Fibroblast of lung (primary cell): ENCODE results near the gene RABGAP1L. TPM values are rescaled to one million over a fixed set of nuclear protein-coding genes. Genes with fewer than 3 reads are reported as not detected.

Experiments
- DNase-seq, 2 donors: peaks; one replicate each; pipeline versions ENCODE4 v3.0.0 to v3.0.0-alpha.2; 2010; ENCODE audit warnings: low read depth in 2 of 2
- H2AFZ ChIP-seq: 2 replicates; pipeline ENCODE4 v1.5.1; 2012; ENCODE audit warnings: low read length, control low read depth, inconsistent platforms
- H3K27ac ChIP-seq: 2 replicates; pipeline ENCODE4 v1.5.1; 2011; ENCODE audit warnings: low read length, control low read depth; ENCODE audit not compliant: insufficient read depth
- H3K27me3 ChIP-seq: 2 replicates; pipeline ENCODE4 v1.5.1; 2011; ENCODE audit warnings: mild to moderate bottlenecking, low read length; ENCODE audit not compliant: control insufficient read depth, insufficient read depth
- H3K36me3 ChIP-seq: 2 replicates; pipeline ENCODE4 v1.5.1; 2011; ENCODE audit warnings: low read length; ENCODE audit not compliant: control insufficient read depth, insufficient read depth
- H3K4me1 ChIP-seq: 2 replicates; pipeline ENCODE4 v1.5.1; 2011; ENCODE audit warnings: low read length; ENCODE audit not compliant: control insufficient read depth, insufficient read depth; ENCODE audit errors: extremely low read depth
- H3K4me2 ChIP-seq: 2 replicates; pipeline ENCODE4 v1.5.1; 2011; ENCODE audit warnings: low read length, control low read depth; ENCODE audit not compliant: insufficient read depth; ENCODE audit errors: extremely low read depth
- H3K4me3 ChIP-seq, 4 experiments: fragments of 200-600 bp in 1 of 4; sonication (generic) in 1 of 4; replicated peaks in 1 of 4; 2 replicates each; pipeline ENCODE4 v1.5.1; 2011 to 2016; ENCODE audit warnings: low read length in 4 of 4, low read depth in 3 of 4, mild to moderate bottlenecking in 3 of 4, control low read depth in 2 of 4, inconsistent platforms in 1 of 4, mixed read lengths in 1 of 4; ENCODE audit not compliant: insufficient read depth in 1 of 4; ENCODE audit errors: control extremely low read depth in 1 of 4
- H3K79me2 ChIP-seq: 2 replicates; pipeline ENCODE4 v1.5.1; 2012; ENCODE audit warnings: mild to moderate bottlenecking, low read length, inconsistent platforms; ENCODE audit not compliant: control insufficient read depth, insufficient read depth
- H3K9ac ChIP-seq: 2 replicates; pipeline ENCODE4 v1.5.1; 2011; ENCODE audit warnings: mild to moderate bottlenecking, low read length, control low read depth; ENCODE audit not compliant: insufficient read depth
- H3K9me3 ChIP-seq: 2 replicates; pipeline ENCODE4 v1.5.1; 2012; ENCODE audit warnings: low read depth, low read length; ENCODE audit not compliant: control insufficient read depth, insufficient read depth
- H4K20me1 ChIP-seq: 2 replicates; pipeline ENCODE4 v1.5.1; 2011; ENCODE audit warnings: low read length; ENCODE audit not compliant: control insufficient read depth, insufficient read depth; ENCODE audit errors: extremely low read depth
- EZH2 ChIP-seq: IDR thresholded peaks from 2 replicates; pipeline ENCODE4 v1.5.1; 2012; ENCODE audit warnings: low read length, control low read depth, mild to moderate bottlenecking; ENCODE audit errors: missing control alignments
- polyA plus RNA-seq, 2 donors: library from polyadenylated mRNA; depleted of rRNA in 1 of 2; stranded (reverse) in 1 of 2; unstranded in 1 of 2; fragments of >200 nt; gene quantifications; 2 replicates each; pipeline ENCODE4 v1.2.1, GENCODE V29; 2011 to 2012; ENCODE audit warnings: missing spikeins in 1 of 2
- total RNA-seq: library from RNA; depleted of rRNA; stranded (reverse); fragments of >200 nt; gene quantifications from 2 replicates; pipeline ENCODE4 v1.2.1, GENCODE V29; 2014
- TF ChIP-seq, protein P1 (sequence below), 2 donors: IDR thresholded peaks in 1 of 2; conservative IDR thresholded peaks in 1 of 2; 1 replicate in 1 of 2; 2 replicates in 1 of 2; pipeline ENCODE4 v1.5.1; 2011 to 2012; ENCODE audit warnings: low read length in 2 of 2, control low read depth in 1 of 2, inconsistent platforms in 1 of 2, low read depth in 1 of 2, mild to moderate bottlenecking in 1 of 2

RABGAP1L gene
- total and polyA plus RNA-seq, 2 donors (not counting 1 experiment from before 2014, with no cell fraction given): 33.8 to 36.5 TPM

DNA sequence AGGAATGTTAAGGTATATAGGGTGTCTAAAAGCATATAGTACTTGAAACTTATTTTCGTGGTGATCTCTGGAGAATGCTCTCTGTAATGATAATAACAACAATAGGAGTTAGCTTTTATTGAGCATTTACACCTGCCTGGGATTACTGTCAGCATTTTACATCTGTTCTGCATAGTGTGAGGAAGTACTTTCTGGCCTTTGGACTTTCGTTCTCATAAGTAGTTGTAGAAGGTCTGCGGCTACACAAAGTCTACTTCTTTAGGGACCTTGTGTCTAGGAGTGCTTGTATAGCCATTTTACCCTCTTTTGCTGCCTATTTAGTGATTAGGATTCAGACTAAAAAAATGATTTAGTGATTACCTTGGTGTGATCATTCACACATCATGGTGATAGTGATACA lies 184.8 kb downstream of the RABGAP1L start:
- H3K4me1 ChIP-seq: no peaks in the 10 kb centered on the region
- no peaks in the 10 kb centered on the region for H3K27me3 ChIP-seq
- no peak overlapping the region for H2AFZ ChIP-seq
- H3K9ac ChIP-seq: no peak overlapping the region
- H3K36me3 ChIP-seq: no peaks in the 10 kb centered on the region
- H3K79me2 ChIP-seq: no peaks in the 10 kb centered on the region
- no peak overlapping the region for H3K4me2 ChIP-seq
- no peak for DNase-seq
- no peak overlapping the region for H3K4me3 ChIP-seq
- no peaks in the 10 kb centered on the region for H3K9me3 ChIP-seq
- H3K27ac ChIP-seq: no peak overlapping the region
- TF ChIP-seq EZH2: no peak
- TF ChIP-seq, protein P1, sequence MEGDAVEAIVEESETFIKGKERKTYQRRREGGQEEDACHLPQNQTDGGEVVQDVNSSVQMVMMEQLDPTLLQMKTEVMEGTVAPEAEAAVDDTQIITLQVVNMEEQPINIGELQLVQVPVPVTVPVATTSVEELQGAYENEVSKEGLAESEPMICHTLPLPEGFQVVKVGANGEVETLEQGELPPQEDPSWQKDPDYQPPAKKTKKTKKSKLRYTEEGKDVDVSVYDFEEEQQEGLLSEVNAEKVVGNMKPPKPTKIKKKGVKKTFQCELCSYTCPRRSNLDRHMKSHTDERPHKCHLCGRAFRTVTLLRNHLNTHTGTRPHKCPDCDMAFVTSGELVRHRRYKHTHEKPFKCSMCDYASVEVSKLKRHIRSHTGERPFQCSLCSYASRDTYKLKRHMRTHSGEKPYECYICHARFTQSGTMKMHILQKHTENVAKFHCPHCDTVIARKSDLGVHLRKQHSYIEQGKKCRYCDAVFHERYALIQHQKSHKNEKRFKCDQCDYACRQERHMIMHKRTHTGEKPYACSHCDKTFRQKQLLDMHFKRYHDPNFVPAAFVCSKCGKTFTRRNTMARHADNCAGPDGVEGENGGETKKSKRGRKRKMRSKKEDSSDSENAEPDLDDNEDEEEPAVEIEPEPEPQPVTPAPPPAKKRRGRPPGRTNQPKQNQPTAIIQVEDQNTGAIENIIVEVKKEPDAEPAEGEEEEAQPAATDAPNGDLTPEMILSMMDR (conservative IDR thresholded peaks at IDR 0.05 in 1 of 2, IDR thresholded peaks at IDR 0.05 in 1 of 2; ENCODE audit: low read depth in 1 of 2, low read length in 2 of 2): no peak
- H4K20me1 ChIP-seq: no peaks in the 10 kb centered on the region

GRCh38 chr1:174352117-174352516 lies 192.8 kb downstream of the RABGAP1L start:
- no peaks in the 10 kb centered on the region for H3K9me3 ChIP-seq
- peak in 1 of 2 donors; percentile 49 for DNase-seq
- H3K9ac ChIP-seq: no peak overlapping the region
- TF ChIP-seq EZH2: no peak
- no peak overlapping the region for H2AFZ ChIP-seq
- H4K20me1 ChIP-seq: no peaks in the 10 kb centered on the region
- no peaks in the 10 kb centered on the region for H3K4me1 ChIP-seq
- H3K36me3 ChIP-seq: no peaks in the 10 kb centered on the region
- no peak overlapping the region for H3K27ac ChIP-seq
- no peak overlapping the region for H3K4me3 ChIP-seq
- no peak overlapping the region for H3K4me2 ChIP-seq
- no peaks in the 10 kb centered on the region for H3K27me3 ChIP-seq
- no peaks in the 10 kb centered on the region for H3K79me2 ChIP-seq

DNA sequence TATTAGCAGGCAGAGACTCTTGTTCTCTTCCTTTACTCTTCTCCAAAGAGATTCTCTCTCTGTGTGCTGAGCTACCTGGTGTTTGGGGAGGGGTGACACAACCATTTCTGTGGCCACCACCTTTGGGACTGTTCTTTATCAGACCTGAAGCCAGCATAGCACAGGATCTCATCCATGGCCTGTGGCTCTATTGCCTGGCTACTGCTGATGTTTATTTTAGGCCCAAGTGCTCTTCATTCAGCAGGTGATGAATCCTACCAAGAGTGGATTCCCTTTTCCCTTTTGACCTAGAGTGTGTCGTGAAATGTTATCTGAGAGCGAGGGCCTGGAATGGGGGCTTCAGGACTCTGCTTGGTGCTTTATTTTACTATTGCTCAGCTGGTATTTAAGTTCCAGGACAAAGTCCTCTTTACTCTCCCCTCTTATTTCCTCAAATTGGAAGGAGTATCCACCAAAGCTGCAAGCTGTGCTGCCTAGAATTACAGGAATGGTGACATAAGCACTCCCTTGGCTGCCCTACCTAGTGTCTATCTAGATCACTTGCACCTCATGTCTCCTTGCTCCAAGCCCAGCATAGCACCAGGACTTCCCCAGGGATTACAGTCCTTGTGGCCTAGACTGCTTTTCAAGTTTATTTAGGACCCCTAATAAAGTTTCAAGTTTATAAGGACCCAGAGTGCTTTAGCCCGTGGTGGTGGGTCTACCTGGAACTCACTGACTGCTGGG lies 193.7 kb downstream of the RABGAP1L start:
- Histone ChIP-seq H3K36me3 (no peaks in the 10 kb centered on the region), H2AFZ (no peak overlapping the region), H3K4me3 (no peak overlapping the region), H3K4me1 (no peaks in the 10 kb centered on the region), H4K20me1 (no peaks in the 10 kb centered on the region), H3K79me2 (no peaks in the 10 kb centered on the region), H3K27me3 (no peaks in the 10 kb centered on the region), H3K27ac (no peak overlapping the region), H3K4me2 (no peak overlapping the region), H3K9ac (no peak overlapping the region), H3K9me3 (no peaks in the 10 kb centered on the region)
- DNase-seq: no peak
- TF ChIP-seq, protein P1 (conservative IDR thresholded peaks at IDR 0.05 in 1 of 2, IDR thresholded peaks at IDR 0.05 in 1 of 2; ENCODE audit: low read depth in 1 of 2, low read length in 2 of 2): no peak
- no peak for TF ChIP-seq EZH2
